GM18508 (cell line): ENCODE measurements around the gene FGF1.

ENCODE experiments used
- ATAC-seq: cut with Tn5 transposase; IDR thresholded peaks from one replicate; pipeline ENCODE4 v1.9.1; 2021; ENCODE audit warnings: moderate number of reproducible peaks; ENCODE audit not compliant: insufficient read depth, unreplicated experiment

Gene FGF1

GRCh38 chr5:142671801-142672200 is 14.1 kb downstream of the FGF1 start:
- ATAC-seq, result no peak

- no peak for ATAC-seq
Measured at GRCh38 chr5:142671266-142671665, 14.6 kb downstream of the FGF1 start.

GRCh38 chr5:142670804-142671203 is 15.1 kb downstream of the FGF1 start:
- no peak for ATAC-seq

- no peak for ATAC-seq
Measured at GRCh38 chr5:142669477-142669876, 16.4 kb downstream of the FGF1 start.

- no peak for ATAC-seq
Measured at GRCh38 chr5:142668336-142668735, 17.6 kb downstream of the FGF1 start.

GRCh38 chr5:142667831-142668230 is 18.1 kb downstream of the FGF1 start:
- no peak for ATAC-seq

- no peak for ATAC-seq
Measured at GRCh38 chr5:142664636-142665035, 21.3 kb downstream of the FGF1 start.

GRCh38 chr5:142664067-142664466 is 21.8 kb downstream of the FGF1 start:
- no peak for ATAC-seq

- ATAC-seq, result no peak
Measured at GRCh38 chr5:142663246-142663645, 22.6 kb downstream of the FGF1 start.

GRCh38 chr5:142661957-142662356 is 23.9 kb downstream of the FGF1 start:
- ATAC-seq, result no peak

- no peak for ATAC-seq
Measured at GRCh38 chr5:142661143-142661542, 24.7 kb downstream of the FGF1 start.

GRCh38 chr5:142660731-142661130 is 25.2 kb downstream of the FGF1 start:
- ATAC-seq, result no peak

- ATAC-seq, result no peak
Measured at GRCh38 chr5:142660196-142660595, 25.7 kb downstream of the FGF1 start.

GRCh38 chr5:142659405-142659804 is 26.5 kb downstream of the FGF1 start:
- ATAC-seq, result no peak

- ATAC-seq, result no peak
Measured at GRCh38 chr5:142658278-142658677, 27.6 kb downstream of the FGF1 start.

GRCh38 chr5:142657446-142657845 is 28.4 kb downstream of the FGF1 start:
- ATAC-seq, result no peak

- no peak for ATAC-seq
Measured at GRCh38 chr5:142655339-142656267, 30.3 kb downstream of the FGF1 start.

GRCh38 chr5:142654578-142655058 is 31.3 kb downstream of the FGF1 start:
- no peak for ATAC-seq

- ATAC-seq, result no peak
Measured at GRCh38 chr5:142653321-142653720, 32.6 kb downstream of the FGF1 start.

- ATAC-seq, result no peak
Measured at GRCh38 chr5:142652563-142652962, 33.3 kb downstream of the FGF1 start.

GRCh38 chr5:142650881-142651280 is 35.0 kb downstream of the FGF1 start:
- no peak for ATAC-seq

- ATAC-seq, result no peak
Measured at GRCh38 chr5:142650060-142650459, 35.8 kb downstream of the FGF1 start.
